CD14-positive monocyte (primary cell): ENCODE measurements around the gene BEST1. TPM values are rescaled to one million over a fixed set of nuclear protein-coding genes. Genes with fewer than 3 reads are reported as not detected.

Experiments used
- DNase-seq, 3 donors: peaks; one replicate each; pipeline ENCODE4 v3.0.0-alpha.2; 2011 to 2022
- H2AFZ ChIP-seq: 2 replicates; pipeline ENCODE4 v1.6.0; 2012; ENCODE audit warnings: mild to moderate bottlenecking, low read depth, low read length, inconsistent platforms; ENCODE audit not compliant: insufficient read depth, poor library complexity, severe bottlenecking
- H3K27ac ChIP-seq, 2 donors: 1 replicate in 1 of 2; 2 replicates in 1 of 2; pipeline ENCODE4 v1.5.1; 2012 to 2013; ENCODE audit warnings: low read length in 2 of 2, control low read depth in 1 of 2, inconsistent platforms in 1 of 2, low read depth in 1 of 2, mild to moderate bottlenecking in 1 of 2
- H3K27me3 ChIP-seq, 2 donors: one replicate each; pipeline versions ENCODE4 v1.6.0 to v1.6.1; 2011 to 2013; ENCODE audit warnings: low read length in 2 of 2; ENCODE audit not compliant: control insufficient read depth in 2 of 2, insufficient read depth in 2 of 2
- H3K36me3 ChIP-seq, 2 donors: replicated peaks in 1 of 2; 1 replicate in 1 of 2; 2 replicates in 1 of 2; pipeline versions ENCODE4 v1.5.1 to v1.6.1; 2012 to 2013; ENCODE audit warnings: low read length in 2 of 2, control low read depth in 1 of 2, inconsistent platforms in 1 of 2, mild to moderate bottlenecking in 1 of 2; ENCODE audit not compliant: insufficient read depth in 2 of 2, control insufficient read depth in 1 of 2
- H3K4me1 ChIP-seq, 2 donors: 1 replicate in 1 of 2; 2 replicates in 1 of 2; pipeline versions ENCODE4 v1.5.1 to v1.6.1; 2012 to 2013; ENCODE audit warnings: low read length in 2 of 2, control low read depth in 1 of 2, inconsistent platforms in 1 of 2, mild to moderate bottlenecking in 1 of 2, moderate library complexity in 1 of 2; ENCODE audit not compliant: insufficient read depth in 2 of 2, control insufficient read depth in 1 of 2
- H3K4me2 ChIP-seq: replicated peaks from 2 replicates; pipeline ENCODE3; 2012; ENCODE audit warnings: low read length, moderate library complexity, mild to moderate bottlenecking; ENCODE audit not compliant: poor library complexity, severe bottlenecking; ENCODE audit errors: extremely low read depth
- H3K4me3 ChIP-seq, 3 experiments: fragments of 200-600 bp in 1 of 3; sonication (generic) in 1 of 3; replicated peaks in 1 of 3; 1 replicate in 2 of 3; 2 replicates in 1 of 3; pipeline ENCODE4 v1.5.1; 2011 to 2013; ENCODE audit warnings: low read length in 3 of 3, mild to moderate bottlenecking in 3 of 3, control low read depth in 2 of 3, low read depth in 2 of 3, inconsistent platforms in 1 of 3, moderate library complexity in 1 of 3
- H3K79me2 ChIP-seq: 2 replicates; pipeline ENCODE4 v1.6.0; 2012; ENCODE audit warnings: mild to moderate bottlenecking, control low read depth, inconsistent platforms, low read length, moderate library complexity; ENCODE audit not compliant: insufficient read depth
- H3K9ac ChIP-seq: 2 replicates; pipeline ENCODE4 v1.6.0; 2017; ENCODE audit warnings: low read length, mild to moderate bottlenecking; ENCODE audit not compliant: insufficient read depth, poor library complexity, severe bottlenecking
- H3K9me3 ChIP-seq, 2 donors: replicated peaks in 1 of 2; 1 replicate in 1 of 2; 2 replicates in 1 of 2; pipeline versions ENCODE4 v1.5.1 to v1.6.1; 2012 to 2013; ENCODE audit warnings: low read length in 2 of 2, control low read depth in 1 of 2; ENCODE audit not compliant: control insufficient read depth in 1 of 2, insufficient read depth in 1 of 2
- H4K20me1 ChIP-seq: 2 replicates; pipeline ENCODE4 v1.6.0; 2012; ENCODE audit warnings: mild to moderate bottlenecking, low read length, control low read depth, moderate library complexity; ENCODE audit not compliant: insufficient read depth
- H3K27ac Mint-ChIP-seq, 7 donors: one replicate each; pipeline ENCODE4 v1.8.0; 2020; ENCODE audit warnings: mild to moderate bottlenecking in 7 of 7, mixed read lengths in 7 of 7, moderate library complexity in 6 of 7, inconsistent platforms in 2 of 7
- H3K27me3 Mint-ChIP-seq, 3 donors: one replicate each; pipeline ENCODE4 v1.8.0; 2021 to 2022; ENCODE audit warnings: low read depth in 3 of 3, mild to moderate bottlenecking in 3 of 3, mixed read lengths in 3 of 3, moderate library complexity in 3 of 3, inconsistent platforms in 1 of 3
- H3K36me3 Mint-ChIP-seq, 2 donors: one replicate each; pipeline ENCODE4 v1.8.0; 2020; ENCODE audit warnings: mixed read lengths in 2 of 2, inconsistent platforms in 1 of 2, mild to moderate bottlenecking in 1 of 2
- H3K4me1 Mint-ChIP-seq: one replicate; pipeline ENCODE4 v1.8.0; 2020; ENCODE audit warnings: mild to moderate bottlenecking, mixed read lengths
- H3K4me3 Mint-ChIP-seq, 2 donors: one replicate each; pipeline ENCODE4 v1.8.0; 2020; ENCODE audit warnings: mild to moderate bottlenecking in 2 of 2, mixed read lengths in 2 of 2, moderate library complexity in 1 of 2
- H3K9me3 Mint-ChIP-seq, 7 donors: one replicate each; pipeline ENCODE4 v1.8.0; 2020 to 2022; ENCODE audit warnings: mixed read lengths in 7 of 7, mild to moderate bottlenecking in 6 of 7, moderate library complexity in 6 of 7, inconsistent platforms in 2 of 7
- WGBS: methylation state at CpG from one replicate; pipeline ENCODE4 v1.1.5; 2013; ENCODE audit warnings: missing lambda C conversion rate; ENCODE audit not compliant: insufficient coverage; 5-methylcytosine and 5-hydroxymethylcytosine counted together
- intact Hi-C, 2 donors: fragments of 100-400 bp; cut with micrococcal nuclease; formaldehyde crosslinking; loops; one replicate each; pipeline versions ENCODE4 v1.15.0 to v1.15.1; 2023
- polyA plus RNA-seq, 3 donors: library from polyadenylated mRNA; depleted of rRNA in 1 of 3; unstranded in 2 of 3; stranded (reverse) in 1 of 3; fragments of 300-500 nt in 2 of 3; fragments of >200 nt in 1 of 3; fragmentation: Illumina TruSeq in 2 of 3; gene quantifications; 1 replicate in 2 of 3; 2 replicates in 1 of 3; pipeline ENCODE4 v1.2.3, GENCODE V29; 2012 to 2021
- TF ChIP-seq, protein P1 (sequence below): fragments of 200-600 bp; IDR thresholded peaks from one replicate; pipeline ENCODE4 v1.8.0; 2022; ENCODE audit warnings: antibody characterized with exemption, mild to moderate bottlenecking

BEST1 gene
- polyA plus RNA-seq, 3 donors, result 5.9 to 24.9 (median 7.4) TPM

DNA sequence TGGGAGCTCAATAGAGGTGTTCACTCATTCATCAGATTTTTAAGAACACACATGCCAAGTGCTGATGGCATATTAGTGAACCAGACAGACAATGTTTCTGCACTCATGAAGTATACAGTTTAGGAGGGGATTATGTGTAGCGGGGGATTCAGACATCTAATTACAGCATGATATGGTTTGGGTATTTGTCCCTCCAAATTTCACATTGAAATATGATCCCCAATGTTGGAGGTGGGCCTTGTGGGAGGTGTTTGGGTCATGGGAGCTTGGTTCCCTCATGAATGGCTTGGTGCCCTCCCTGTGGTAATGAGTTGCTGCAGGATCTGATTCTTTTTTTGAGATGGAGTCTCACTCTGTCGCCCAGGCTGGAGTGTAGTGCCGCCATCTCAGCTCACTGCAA lies 23.9 kb upstream of the BEST1 start:
- no peak overlapping the region for H3K27ac ChIP-seq
- WGBS, result 100% methylated on average over 2 of the region's 3 CpGs
- peaks cover 0 to 3% (median 0%) of the 10 kb centered on the region in 7 donors for H3K9me3 Mint-ChIP-seq
- no peak overlapping the region for H3K4me3 Mint-ChIP-seq
- H3K4me1 Mint-ChIP-seq, result peaks cover 19% of the 10 kb centered on the region
- no peaks in the 10 kb centered on the region for H3K36me3 ChIP-seq
- H3K4me1 ChIP-seq, result peaks cover 26 to 29% of the 10 kb centered on the region in 2 donors
- no peak overlapping the region for H3K4me3 ChIP-seq
- DNase-seq, result no peak
- no peaks in the 10 kb centered on the region for H4K20me1 ChIP-seq
- H3K4me2 ChIP-seq, result no peak overlapping the region
- TF ChIP-seq, protein P1, sequence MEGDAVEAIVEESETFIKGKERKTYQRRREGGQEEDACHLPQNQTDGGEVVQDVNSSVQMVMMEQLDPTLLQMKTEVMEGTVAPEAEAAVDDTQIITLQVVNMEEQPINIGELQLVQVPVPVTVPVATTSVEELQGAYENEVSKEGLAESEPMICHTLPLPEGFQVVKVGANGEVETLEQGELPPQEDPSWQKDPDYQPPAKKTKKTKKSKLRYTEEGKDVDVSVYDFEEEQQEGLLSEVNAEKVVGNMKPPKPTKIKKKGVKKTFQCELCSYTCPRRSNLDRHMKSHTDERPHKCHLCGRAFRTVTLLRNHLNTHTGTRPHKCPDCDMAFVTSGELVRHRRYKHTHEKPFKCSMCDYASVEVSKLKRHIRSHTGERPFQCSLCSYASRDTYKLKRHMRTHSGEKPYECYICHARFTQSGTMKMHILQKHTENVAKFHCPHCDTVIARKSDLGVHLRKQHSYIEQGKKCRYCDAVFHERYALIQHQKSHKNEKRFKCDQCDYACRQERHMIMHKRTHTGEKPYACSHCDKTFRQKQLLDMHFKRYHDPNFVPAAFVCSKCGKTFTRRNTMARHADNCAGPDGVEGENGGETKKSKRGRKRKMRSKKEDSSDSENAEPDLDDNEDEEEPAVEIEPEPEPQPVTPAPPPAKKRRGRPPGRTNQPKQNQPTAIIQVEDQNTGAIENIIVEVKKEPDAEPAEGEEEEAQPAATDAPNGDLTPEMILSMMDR, result no peak
- H3K27me3 Mint-ChIP-seq, result peaks cover 6 to 14% (median 11%) of the 10 kb centered on the region in 3 donors
- no peak overlapping the region for H3K9ac ChIP-seq
- no peaks in the 10 kb centered on the region for H3K9me3 ChIP-seq
- H3K27me3 ChIP-seq, result no peaks in the 10 kb centered on the region
- H3K79me2 ChIP-seq, result no peaks in the 10 kb centered on the region
- H3K27ac Mint-ChIP-seq, result no peak overlapping the region
- intact Hi-C loops, result no loop called here
- no peaks in the 10 kb centered on the region for H3K36me3 Mint-ChIP-seq
- H2AFZ ChIP-seq, result no peak overlapping the region

DNA sequence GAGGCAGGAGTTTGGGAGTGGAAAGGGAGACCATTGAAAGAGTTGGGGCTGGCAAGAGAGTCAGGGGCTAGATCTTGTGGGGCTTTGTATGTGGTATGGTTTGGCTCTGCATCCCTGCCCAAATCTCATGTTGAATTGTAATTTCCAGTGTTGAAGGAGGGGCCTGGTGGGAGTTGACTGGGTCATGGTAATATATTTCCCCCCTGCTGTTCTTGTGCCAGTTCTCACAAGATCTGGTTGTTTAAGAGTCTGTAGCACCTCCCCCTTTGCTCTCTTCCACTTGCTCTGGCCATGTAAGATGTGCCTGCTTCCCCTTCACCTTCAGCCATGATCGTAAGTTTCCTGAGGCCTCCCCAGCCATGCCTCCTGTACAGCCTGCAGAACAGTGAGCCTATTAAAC lies 22.6 kb upstream of the BEST1 start:
- H3K4me1 ChIP-seq, result peaks cover 14 to 16% of the 10 kb centered on the region in 2 donors
- H3K4me3 Mint-ChIP-seq, result no peak overlapping the region
- no peak overlapping the region for H2AFZ ChIP-seq
- no peak overlapping the region for H3K9ac ChIP-seq
- no peaks in the 10 kb centered on the region for H3K36me3 Mint-ChIP-seq
- H3K9me3 Mint-ChIP-seq, result peaks cover 0 to 3% (median 0%) of the 10 kb centered on the region in 7 donors
- no peak overlapping the region for H3K27ac ChIP-seq
- H3K27ac Mint-ChIP-seq, result no peak overlapping the region
- H3K36me3 ChIP-seq, result no peaks in the 10 kb centered on the region
- no peak for DNase-seq
- H3K27me3 Mint-ChIP-seq, result peaks cover 10 to 16% (median 12%) of the 10 kb centered on the region in 3 donors
- H3K79me2 ChIP-seq, result no peaks in the 10 kb centered on the region
- H3K4me3 ChIP-seq, result no peak overlapping the region
- H4K20me1 ChIP-seq, result no peaks in the 10 kb centered on the region
- TF ChIP-seq, protein P1, result no peak
- intact Hi-C loops, result no loop called here
- WGBS, result no CpG with 5 or more reads among the region's 1 CpG
- no peaks in the 10 kb centered on the region for H3K9me3 ChIP-seq
- H3K4me2 ChIP-seq, result no peak overlapping the region
- no peaks in the 10 kb centered on the region for H3K27me3 ChIP-seq
- H3K4me1 Mint-ChIP-seq, result peaks cover 8% of the 10 kb centered on the region
